Prostate gland (tissue), 2 donors: Measurements from ENCODE around the gene ANGPT4.
"Not testable (repeated sequence)": the region's sequence is repeated elsewhere in the genome, so short reads cannot be mapped to it uniquely, and the experiment has no call there.

Experiments used
- CTCF ChIP-seq, 4 experiments: fragments of 200-600 bp in 2 of 4; fragments of 450-650 bp in 2 of 4; sonication (generic) in 2 of 4; IDR thresholded peaks; 1 replicate in 3 of 4; 2 replicates in 1 of 4; pipeline ENCODE4 v1.5.1; 2016 to 2019; ENCODE audit warnings: antibody characterized with exemption in 4 of 4, mild to moderate bottlenecking in 2 of 4, moderate library complexity in 2 of 4
- POLR2A ChIP-seq: fragments of 450-650 bp; IDR thresholded peaks from one replicate; pipeline ENCODE4 v1.6.1; 2016; ENCODE audit warnings: antibody characterized with exemption, mild to moderate bottlenecking
- POLR2AphosphoS5 ChIP-seq: sonication (generic); formaldehyde crosslinking; IDR thresholded peaks from one replicate; pipeline ENCODE4 v1.6.1; 2017; ENCODE audit warnings: antibody characterized with exemption

- not testable (repeated sequence) for TF ChIP-seq CTCF (IDR thresholded peaks at IDR 0.05); POLR2AphosphoS5; POLR2A
These were observed 67.4 kb downstream of the ANGPT4 start for GRCh38 chr20:848731-849130.
